HCT116 (cell line): ENCODE measurements around the gene GDPD5.
A peak's percentile ranks its signal among the peaks of the same experiment; 100 is the strongest.

Experiments
- CTCF ChIP-seq, 3 experiments: fragments of 200-600 bp in 1 of 3; sonication (generic) in 1 of 3; IDR thresholded peaks in 2 of 3; conservative IDR thresholded peaks in 1 of 3; 2 replicates each; pipeline ENCODE4 v1.5.1; 2012 to 2017; ENCODE audit warnings: low read depth in 2 of 3, low read length in 2 of 3, antibody characterized with exemption in 1 of 3, borderline replicate concordance in 1 of 3, control low read depth in 1 of 3, mild to moderate bottlenecking in 1 of 3, mixed read lengths in 1 of 3, mixed run types in 1 of 3, moderate library complexity in 1 of 3; ENCODE audit not compliant: insufficient read depth in 1 of 3
- EGR1 ChIP-seq: IDR thresholded peaks from 2 replicates; pipeline ENCODE4 v1.6.1; 2012; ENCODE audit warnings: low read depth
- ELF1 ChIP-seq: IDR thresholded peaks from 2 replicates; pipeline ENCODE4 v1.6.1; 2012; ENCODE audit warnings: low read depth, borderline replicate concordance

- TF ChIP-seq EGR1, result no peak; the same call in 1 of the 2 replicates
- peak; percentile 37 to 53 (median 45); a peak in 4 of 6 replicates for TF ChIP-seq CTCF (IDR thresholded peaks at IDR 0.05 in 2 of 3, conservative IDR thresholded peaks at IDR 0.05 in 1 of 3; ENCODE audit: borderline replicate concordance in 1 of 3, insufficient read depth in 1 of 3, low read depth in 2 of 3, low read length in 2 of 3)
- no peak for TF ChIP-seq ELF1
Measured at GRCh38 chr11:75525433-75526191, at the start of gene GDPD5.
